GM18511 (cell line): ENCODE measurements around the gene SLC30A2.

Experiments used
- ATAC-seq: cut with Tn5 transposase; IDR thresholded peaks from one replicate; pipeline ENCODE4 v1.9.1; 2021; ENCODE audit warnings: mild to moderate bottlenecking, moderate library complexity; ENCODE audit not compliant: unreplicated experiment

SLC30A2 gene

DNA sequence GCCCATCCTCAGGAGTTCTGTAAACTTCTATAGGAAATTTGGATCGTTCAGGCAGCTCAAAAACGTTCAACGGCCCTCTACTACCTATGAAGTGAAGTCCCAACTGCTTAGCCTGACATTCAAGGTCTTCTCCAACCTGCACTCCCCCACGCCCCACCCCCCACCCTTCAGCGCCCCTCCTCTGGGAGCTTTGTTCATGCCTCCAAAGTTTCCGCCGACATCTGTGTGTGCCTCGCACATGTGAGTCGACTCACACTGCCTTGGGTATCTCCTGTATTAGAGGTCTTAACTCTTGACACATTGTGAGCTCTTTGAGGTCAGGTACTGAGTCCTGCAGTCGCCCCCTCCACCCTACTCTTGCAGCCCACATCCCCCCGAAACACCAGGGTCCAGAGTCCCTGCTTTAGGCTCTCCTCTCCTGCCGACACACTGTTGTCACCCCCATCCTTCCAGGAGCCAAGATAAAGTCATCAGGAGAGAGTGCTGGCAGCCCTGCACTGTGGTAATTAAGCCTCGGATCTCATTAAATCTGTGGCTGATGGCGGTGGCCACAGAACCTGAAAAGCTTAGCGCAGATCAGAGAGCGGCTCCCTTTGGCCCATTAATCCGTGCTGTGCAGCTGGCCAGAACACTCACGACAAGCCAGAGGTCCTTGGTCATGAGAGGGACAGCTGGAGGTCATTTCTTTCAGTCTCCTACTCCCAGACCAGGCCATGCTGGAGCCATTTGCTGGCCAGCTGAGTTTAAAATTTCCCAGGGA lies 46.7 kb downstream of the SLC30A2 start:
- no peak for ATAC-seq

DNA sequence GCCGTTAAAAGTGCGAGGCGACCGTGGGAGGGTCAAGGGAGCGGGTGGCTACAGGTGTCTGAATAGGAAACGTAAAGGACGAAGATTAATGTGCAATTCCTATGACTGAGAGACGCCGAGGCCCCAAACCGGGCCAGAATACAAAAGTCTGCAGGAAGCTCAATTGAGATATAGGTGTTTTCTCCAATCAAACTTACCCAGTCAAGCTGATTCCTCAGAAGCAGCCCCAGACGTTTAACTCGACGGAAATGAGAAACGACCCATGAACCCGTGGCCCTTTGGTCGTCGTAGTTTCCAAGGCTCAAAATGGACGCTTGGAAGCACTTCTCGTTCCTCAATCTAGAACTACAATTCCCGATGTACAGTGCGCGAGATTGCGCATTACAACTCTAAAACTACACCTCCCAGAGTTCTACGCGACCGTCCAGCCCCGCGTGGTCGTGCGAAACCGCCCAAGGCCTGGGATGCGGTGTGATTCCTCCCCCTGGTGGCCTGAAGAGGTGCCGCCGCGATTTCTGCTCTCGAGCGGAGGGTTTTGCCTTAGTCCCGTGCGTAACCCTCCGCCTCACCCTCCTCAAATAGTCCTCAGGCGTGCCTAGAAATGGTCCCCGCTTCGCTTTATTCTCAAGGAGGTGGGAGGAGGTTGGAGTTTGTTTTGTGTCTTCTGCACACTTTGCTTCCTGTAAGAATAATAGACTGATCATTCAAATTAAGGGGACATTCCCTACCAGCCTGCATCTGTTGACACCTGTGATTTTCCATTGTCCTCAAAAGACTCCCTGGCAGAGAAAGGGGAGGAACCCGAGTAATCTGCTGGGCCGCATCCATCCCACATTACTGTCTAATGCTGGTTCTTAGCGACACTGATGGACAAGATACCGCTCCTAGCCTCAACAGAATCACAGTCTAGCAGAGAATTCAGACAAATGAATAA lies 47.8 kb downstream of the SLC30A2 start, which contains the start of gene PAFAH2:
Gene PAFAH2, minus strand, starts transcription at position 236 of the 934 bp plus-strand sequence. CDS start 7,247 bp downstream, outside the sequence.
- peak; percentile 97 for ATAC-seq

DNA sequence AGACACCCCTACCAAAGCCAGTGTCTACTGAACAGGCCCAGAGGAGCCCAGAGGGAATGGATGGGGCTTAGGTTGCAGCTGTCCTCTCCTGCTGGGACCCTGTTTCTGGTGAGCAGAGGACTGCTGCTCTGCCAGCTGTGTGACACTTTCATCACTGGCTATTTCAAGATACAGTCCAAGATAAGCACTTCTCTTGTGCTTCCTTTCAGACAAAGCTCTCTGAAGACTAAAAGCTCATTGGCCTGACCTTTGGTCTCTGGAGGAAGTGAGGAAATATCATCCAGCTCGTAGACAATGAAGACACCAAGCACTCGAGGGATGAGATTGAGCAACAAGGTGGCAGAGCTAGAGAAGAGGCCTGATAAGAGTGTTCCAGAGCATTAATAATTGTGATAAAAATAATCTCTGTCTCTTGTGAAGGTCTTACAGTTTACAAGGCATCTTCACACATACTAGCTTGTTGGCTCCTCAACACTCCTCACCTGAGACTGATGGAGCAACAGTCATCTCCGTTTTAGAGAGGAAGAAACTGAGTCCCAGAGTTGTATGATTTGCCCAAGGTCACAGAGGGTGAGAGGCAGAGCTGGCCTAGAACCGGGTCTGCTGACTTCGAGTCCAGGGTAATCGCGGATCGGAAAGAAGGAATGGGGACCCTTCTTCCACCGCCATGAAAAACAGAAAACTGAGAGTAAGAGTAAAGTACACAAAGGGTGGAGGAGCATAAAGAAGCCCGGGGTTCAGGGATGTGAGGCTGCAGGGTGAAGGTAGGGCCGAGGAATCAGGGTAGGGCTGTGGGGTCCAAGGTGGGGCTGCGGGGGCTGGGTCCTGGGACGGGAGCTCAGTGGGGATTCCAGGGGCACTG lies 48.7 kb downstream of the SLC30A2 start:
- no peak for ATAC-seq

DNA sequence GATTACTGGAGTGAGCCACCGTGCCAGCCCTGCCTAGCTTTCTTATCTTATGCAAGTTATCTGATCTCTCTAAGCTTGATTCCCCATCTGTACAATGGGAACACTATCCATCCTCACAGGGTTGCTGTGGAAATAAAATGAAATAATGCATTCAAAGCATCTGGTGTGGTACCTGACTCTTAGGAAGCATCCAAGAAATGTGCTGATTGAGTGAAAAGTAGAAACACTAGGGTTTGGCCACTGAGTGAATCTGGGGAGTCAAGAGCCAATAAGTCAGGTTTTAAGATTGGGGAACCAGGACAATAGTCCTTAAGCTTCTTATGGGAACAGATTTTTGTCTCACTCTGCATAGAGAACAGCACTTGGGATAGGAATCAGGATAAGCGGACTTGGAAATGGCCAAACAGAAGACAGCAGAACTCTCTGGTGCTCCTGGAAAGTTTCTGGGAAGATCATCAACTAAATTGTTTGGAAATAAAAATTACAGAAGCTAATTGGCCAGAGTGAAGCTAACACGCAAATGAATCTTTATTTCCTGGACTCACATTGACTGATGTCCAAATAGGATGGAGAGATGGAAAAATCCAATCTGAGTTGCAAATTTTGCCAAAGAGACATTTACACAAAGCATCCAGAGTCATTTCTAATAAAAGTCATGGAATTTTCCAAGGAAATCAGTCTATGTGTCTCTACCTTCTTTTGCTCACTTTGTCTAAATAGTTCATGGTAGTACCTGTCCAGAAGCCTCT lies 51.3 kb downstream of the SLC30A2 start:
- ATAC-seq, result no peak

DNA sequence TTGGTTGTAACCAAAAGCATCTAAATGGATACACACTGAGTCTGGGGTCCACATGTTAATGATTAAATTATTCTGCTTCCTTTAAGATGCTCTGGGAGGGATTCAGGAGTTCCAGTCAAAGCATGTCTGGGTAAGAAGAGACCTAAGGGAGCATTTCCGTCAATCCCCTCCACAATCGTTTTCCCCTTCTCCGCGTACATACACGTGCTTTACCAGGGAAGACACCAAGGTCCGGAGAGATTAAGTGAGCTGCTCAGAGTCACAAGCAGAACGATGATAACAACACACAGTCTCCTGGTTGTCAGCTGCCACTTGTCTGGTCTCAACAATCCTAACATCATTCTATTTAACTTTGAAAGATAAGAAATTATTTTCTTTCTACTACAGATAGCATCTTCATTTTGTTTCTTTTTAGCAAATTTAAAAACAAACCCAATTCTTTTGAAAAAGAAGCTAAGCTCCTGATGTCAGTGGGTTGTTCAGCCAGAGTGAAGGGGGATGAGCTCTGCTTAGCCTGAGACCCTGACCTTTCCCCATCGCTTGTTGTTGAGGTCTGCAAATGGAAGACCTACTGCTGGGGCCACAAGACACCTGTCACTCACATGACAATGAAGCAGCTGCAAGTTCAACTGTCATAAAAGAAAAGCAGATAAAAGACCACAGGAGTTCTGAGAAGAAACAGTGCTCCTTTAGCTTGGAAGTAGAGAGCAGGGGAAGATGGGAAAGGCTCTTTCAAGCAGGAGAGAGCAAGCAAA lies 52.5 kb downstream of the SLC30A2 start:
- ATAC-seq, result no peak

DNA sequence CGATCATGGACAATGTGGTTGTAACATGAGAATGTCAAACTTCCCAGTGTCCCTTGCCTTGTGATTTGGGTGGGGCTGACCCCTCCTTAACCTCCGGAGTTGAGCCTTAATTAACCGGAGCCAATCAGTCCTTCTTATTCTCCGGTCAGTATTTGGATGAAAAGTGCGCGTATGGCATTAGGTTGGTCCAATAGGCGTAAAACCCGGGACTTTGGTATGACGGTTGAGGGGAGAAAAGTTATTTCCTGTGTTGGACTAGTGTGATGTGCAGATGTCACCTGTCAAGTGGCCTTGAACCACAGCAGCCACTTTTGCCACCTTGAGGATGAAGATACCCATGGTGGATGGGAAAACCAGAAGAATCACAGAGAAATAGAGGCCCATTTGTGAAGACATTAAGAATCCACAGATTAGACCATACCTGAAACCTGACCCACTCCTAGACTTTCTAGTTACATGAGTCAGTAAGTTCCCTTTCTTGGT lies 53.2 kb downstream of the SLC30A2 start:
- no peak for ATAC-seq

DNA sequence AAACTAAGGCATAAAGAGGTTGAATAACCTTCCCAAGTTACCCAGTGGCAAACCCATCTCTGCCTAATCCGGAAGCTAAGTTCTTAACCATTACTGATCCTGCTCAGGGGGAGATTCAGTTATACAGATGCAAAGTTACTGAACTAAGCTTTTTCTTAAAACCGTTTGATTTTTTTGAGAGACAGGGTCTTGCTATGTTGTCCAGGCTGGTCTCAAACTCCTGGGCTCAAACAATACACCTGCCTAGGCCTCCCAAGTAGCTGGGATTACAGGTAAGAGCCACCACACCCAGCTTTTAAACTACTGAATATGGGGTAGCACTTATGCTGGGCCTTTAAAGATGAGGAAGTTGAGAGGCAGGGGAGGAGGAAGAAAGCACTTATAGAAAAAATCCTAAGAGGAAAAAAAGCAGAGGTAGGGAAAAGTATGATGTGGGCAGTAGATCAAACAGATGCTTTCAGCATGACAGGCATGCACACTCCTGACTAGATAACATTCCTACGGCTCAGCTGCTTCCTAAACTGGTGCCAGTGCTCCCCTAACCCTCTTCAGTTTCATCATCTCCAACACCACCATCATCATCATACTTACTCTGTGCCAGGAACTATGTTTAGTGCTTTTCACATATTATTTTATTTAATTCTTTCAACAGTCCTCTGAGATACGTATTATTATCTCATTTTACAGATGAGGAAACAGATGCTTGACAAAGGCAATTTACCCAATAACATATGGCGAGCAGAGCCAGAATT lies 53.8 kb downstream of the SLC30A2 start:
- no peak for ATAC-seq

DNA sequence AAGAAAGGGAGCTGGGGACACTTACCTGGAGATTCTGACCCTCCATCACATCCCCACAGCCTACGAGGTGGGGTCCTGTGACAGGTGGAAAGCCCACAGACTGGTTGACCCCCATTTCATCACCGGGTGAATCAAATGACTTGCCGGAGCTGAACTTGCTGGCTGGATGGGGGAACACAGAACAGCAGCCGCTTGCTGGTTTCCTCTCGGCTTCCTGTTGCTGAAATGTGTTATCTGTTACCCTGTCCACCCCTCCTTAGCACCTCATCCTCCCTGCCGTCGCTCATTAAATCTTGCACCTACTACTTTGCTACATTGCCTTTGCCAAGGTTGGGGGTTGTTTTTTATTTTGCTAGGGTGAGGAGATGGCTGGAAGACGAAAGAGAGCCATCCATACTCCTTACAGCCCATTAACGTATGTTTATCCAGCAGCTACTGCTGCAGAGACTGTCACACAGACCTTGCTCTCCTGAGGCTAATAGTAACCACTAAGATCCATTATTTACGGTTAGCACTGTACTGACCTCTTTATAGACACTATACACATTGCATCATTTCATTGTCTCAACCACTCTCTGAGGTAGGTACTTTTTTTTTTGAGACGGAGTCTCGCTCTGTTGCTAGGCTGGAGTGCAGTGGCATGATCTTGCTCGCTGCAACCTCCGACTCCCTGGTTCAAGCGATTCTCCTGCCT lies 55.1 kb downstream of the SLC30A2 start:
- no peak for ATAC-seq

DNA sequence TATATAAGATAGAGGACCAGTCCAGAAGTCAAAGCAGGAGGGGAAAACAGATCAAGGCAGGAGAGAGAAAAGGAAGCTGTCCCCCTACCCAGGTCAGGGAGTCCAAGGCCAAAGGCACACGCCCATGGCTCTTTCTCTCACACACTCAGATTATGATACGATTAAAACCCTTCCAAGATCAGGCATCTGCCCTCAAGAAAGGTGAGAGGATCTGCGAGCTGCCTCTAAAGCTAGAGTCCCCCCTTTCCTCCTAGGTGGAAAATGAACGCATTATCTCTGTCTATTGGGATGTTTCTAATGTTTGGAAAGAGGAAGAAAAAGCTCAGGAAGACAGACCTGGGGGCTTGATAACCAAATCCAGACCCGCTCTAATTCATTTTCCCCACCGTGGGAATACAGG lies 55.7 kb downstream of the SLC30A2 start:
- no peak for ATAC-seq

DNA sequence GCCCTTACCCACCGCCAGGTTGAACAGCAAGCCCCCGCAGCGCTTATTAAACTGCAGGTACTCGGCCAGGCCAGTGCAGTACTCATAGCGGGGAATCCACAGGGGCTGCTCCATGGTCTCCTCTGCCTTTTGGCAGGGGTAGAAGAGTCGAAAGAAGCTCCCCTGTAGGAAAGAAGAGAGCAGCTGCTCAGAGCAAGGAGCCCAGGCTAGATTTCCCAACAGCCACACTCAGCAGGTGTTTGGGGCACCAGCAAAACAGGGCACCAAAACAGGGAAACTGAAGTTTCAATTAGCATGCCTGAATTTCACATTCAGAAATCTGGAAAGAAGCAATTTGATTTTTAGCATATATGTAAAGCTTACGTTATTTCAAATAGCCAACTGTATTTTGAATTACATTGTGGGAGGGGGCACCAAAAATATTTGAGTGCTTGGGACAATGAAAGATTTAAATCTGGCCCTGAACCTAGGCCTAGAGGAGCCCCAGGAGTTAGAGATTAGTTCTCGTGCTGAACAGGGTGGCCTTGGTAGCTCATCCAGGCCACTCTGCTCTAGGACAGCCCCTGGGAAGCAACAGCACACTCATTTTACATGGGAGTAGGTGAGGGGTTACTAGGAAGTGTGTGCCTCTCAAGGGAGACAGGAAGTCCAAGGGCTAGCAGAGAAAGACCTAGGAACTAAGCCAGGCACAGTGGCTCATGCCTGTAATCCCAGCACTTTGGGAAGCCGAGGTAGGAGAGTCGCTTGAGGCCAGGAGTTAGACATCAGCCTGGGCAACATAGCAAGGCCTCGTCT lies 56.3 kb downstream of the SLC30A2 start:
- ATAC-seq, result no peak

DNA sequence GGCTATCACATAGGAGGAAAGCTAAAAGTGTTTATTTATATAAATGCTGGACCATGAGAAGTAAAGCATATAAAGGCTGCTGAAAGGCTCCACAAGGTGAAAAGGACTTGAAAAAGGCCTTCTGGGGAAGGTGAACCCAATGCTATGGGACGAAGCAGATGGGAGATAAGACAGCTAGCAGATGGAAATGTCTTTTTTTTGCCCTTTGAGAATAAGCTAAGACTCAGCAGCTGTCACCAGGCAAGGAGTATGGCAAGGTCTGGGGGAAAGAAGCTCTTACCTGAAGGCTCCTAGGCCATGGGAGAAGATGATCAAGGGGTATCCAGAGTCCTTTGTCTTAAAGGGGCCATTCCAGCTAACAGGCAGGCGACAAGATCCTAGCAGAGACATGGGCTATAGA lies 58.0 kb downstream of the SLC30A2 start:
- ATAC-seq, result no peak
